Natural killer cell (primary cell): Measurements from ENCODE around the gene TAF1B. TPM values are rescaled to one million over a fixed set of nuclear protein-coding genes. Genes with fewer than 3 reads are reported as not detected.

Experiments
- ATAC-seq, 3 donors: fragments of 150-1000 bp in 2 of 3; fragments of 200-7000 bp in 1 of 3; cut with Tn5 transposase; 1 replicate in 1 of 3; 2 replicates in 2 of 3; pipeline ENCODE4 v1.10.0; 2021; ENCODE audit warnings: mild to moderate bottlenecking in 2 of 3, moderate library complexity in 2 of 3
- DNase-seq, 2 donors: peaks; one replicate each; pipeline versions ENCODE4 v3.0.0 to v3.0.0-alpha.2; 2013 to 2021; ENCODE audit warnings: mixed read lengths in 1 of 2
- H3K27ac ChIP-seq: one replicate; pipeline ENCODE4 v1.5.1; 2013; ENCODE audit warnings: mild to moderate bottlenecking, low read length
- H3K27me3 ChIP-seq: one replicate; pipeline ENCODE4 v1.6.1; 2013; ENCODE audit warnings: low read length; ENCODE audit not compliant: control insufficient read depth, insufficient read depth
- H3K36me3 ChIP-seq: one replicate; pipeline ENCODE4 v1.6.1; 2013; ENCODE audit warnings: low read length; ENCODE audit not compliant: control insufficient read depth, insufficient read depth
- H3K4me1 ChIP-seq: one replicate; pipeline ENCODE4 v1.6.1; 2013; ENCODE audit warnings: low read length; ENCODE audit not compliant: control insufficient read depth, insufficient read depth
- H3K4me3 ChIP-seq: one replicate; pipeline ENCODE4 v1.5.1; 2013; ENCODE audit warnings: low read length
- H3K9me3 ChIP-seq: one replicate; pipeline ENCODE4 v1.6.1; 2013; ENCODE audit warnings: low read length; ENCODE audit not compliant: control insufficient read depth, insufficient read depth
- H3K27ac Mint-ChIP-seq, 2 donors: one replicate each; pipeline ENCODE4 v1.8.0; 2022; ENCODE audit warnings: mild to moderate bottlenecking in 2 of 2, mixed read lengths in 2 of 2, moderate library complexity in 1 of 2
- H3K27me3 Mint-ChIP-seq, 2 donors: one replicate each; pipeline ENCODE4 v1.8.0; 2022; ENCODE audit warnings: low read depth in 2 of 2, mixed read lengths in 2 of 2
- H3K36me3 Mint-ChIP-seq: one replicate; pipeline ENCODE4 v1.8.0; 2022; ENCODE audit warnings: mixed read lengths
- H3K4me1 Mint-ChIP-seq, 2 donors: one replicate each; pipeline ENCODE4 v1.8.0; 2022; ENCODE audit warnings: mixed read lengths in 2 of 2
- H3K4me3 Mint-ChIP-seq: one replicate; pipeline ENCODE4 v1.8.0; 2022; ENCODE audit warnings: mild to moderate bottlenecking, moderate library complexity, mixed read lengths
- H3K9me3 Mint-ChIP-seq, 2 donors: one replicate each; pipeline ENCODE4 v1.8.0; 2022; ENCODE audit warnings: mixed read lengths in 2 of 2
- WGBS: methylation state at CpG from one replicate; pipeline ENCODE4 v1.1.7; 2013; ENCODE audit warnings: missing lambda C conversion rate; ENCODE audit not compliant: insufficient coverage; 5-methylcytosine and 5-hydroxymethylcytosine counted together
- intact Hi-C: fragments of 100-400 bp; cut with micrococcal nuclease; formaldehyde crosslinking; loops from one replicate; pipeline ENCODE4 v1.14.2; 2022
- total RNA-seq, 4 donors: library from RNA; stranded (reverse); fragments of 120-200 nt in 1 of 4; gene quantifications; one replicate each; pipeline versions ENCODE4 v1.2.3 to v1.2.4, GENCODE V29; 2013 to 2022
- TF ChIP-seq, protein P1 (sequence below): fragments of 200-600 bp; IDR thresholded peaks from one replicate; pipeline ENCODE4 v1.8.0; 2022; ENCODE audit warnings: antibody characterized with exemption

Gene TAF1B
- total RNA-seq, 3 donors from 2014 or later (not counting 1 experiment from before 2014, with no cell fraction given): 24.8 to 40.8 (median 26.8) TPM

- Histone ChIP-seq H3K9me3 (no peaks in the 10 kb centered on the region), H3K27me3 (no peaks in the 10 kb centered on the region), H3K27ac (no peak overlapping the region), H3K4me3 (no peak overlapping the region), H3K4me1 (no peaks in the 10 kb centered on the region), H3K36me3 (peaks cover 12% of the 10 kb centered on the region)
- ATAC-seq (no peak), DNase-seq (no peak)
- no peaks in the 10 kb centered on the region for H3K27me3 Mint-ChIP-seq
- peaks cover 5 to 6% of the 10 kb centered on the region in 2 donors for H3K4me1 Mint-ChIP-seq
- 83% methylated on average over 1 of the region's 1 CpG for WGBS
- H3K27ac Mint-ChIP-seq: no peak overlapping the region
- H3K9me3 Mint-ChIP-seq: no peaks in the 10 kb centered on the region
- intact Hi-C loops: no loop called here
- no peak overlapping the region for H3K4me3 Mint-ChIP-seq
- no peaks in the 10 kb centered on the region for H3K36me3 Mint-ChIP-seq
- TF ChIP-seq, protein P1, sequence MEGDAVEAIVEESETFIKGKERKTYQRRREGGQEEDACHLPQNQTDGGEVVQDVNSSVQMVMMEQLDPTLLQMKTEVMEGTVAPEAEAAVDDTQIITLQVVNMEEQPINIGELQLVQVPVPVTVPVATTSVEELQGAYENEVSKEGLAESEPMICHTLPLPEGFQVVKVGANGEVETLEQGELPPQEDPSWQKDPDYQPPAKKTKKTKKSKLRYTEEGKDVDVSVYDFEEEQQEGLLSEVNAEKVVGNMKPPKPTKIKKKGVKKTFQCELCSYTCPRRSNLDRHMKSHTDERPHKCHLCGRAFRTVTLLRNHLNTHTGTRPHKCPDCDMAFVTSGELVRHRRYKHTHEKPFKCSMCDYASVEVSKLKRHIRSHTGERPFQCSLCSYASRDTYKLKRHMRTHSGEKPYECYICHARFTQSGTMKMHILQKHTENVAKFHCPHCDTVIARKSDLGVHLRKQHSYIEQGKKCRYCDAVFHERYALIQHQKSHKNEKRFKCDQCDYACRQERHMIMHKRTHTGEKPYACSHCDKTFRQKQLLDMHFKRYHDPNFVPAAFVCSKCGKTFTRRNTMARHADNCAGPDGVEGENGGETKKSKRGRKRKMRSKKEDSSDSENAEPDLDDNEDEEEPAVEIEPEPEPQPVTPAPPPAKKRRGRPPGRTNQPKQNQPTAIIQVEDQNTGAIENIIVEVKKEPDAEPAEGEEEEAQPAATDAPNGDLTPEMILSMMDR: no peak
These were observed 62.1 kb downstream of the TAF1B start for GRCh38 chr2:9905413-9905812.

DNA sequence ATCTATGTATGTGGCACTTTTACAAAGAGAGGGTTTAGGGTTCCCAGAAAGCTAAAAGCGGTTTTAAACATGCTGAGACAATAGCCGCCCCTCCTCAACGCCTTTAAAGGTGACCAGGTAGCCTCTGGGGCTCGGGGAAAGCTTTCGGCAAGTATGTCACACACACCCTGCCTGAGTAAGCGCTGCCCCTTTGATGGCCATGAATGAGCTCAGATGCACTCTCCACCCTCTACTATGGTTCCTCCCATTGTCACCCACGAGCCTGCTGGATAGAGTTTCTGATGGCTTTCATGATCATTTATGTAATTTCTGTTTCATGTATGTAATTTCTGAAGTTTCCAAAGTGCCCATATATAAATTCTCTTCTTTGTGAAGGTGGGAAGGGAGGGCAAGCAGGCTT, 64.1 kb downstream of the TAF1B start:
- H3K9me3 ChIP-seq: no peaks in the 10 kb centered on the region
- peaks cover 19% of the 10 kb centered on the region for H3K36me3 ChIP-seq
- no peaks in the 10 kb centered on the region for H3K9me3 Mint-ChIP-seq
- TF ChIP-seq, protein P1: no peak
- no peaks in the 10 kb centered on the region for H3K27me3 ChIP-seq
- no peak for ATAC-seq
- H3K27ac ChIP-seq: no peak overlapping the region
- H3K27ac Mint-ChIP-seq: no peak overlapping the region
- DNase-seq: no peak
- peaks cover 5 to 6% of the 10 kb centered on the region in 2 donors for H3K4me1 Mint-ChIP-seq
- no peaks in the 10 kb centered on the region for H3K27me3 Mint-ChIP-seq
- H3K4me1 ChIP-seq: no peaks in the 10 kb centered on the region
- intact Hi-C loops: no loop called here
- H3K36me3 Mint-ChIP-seq: peaks cover under 1% of the 10 kb centered on the region
- H3K4me3 ChIP-seq: no peak overlapping the region
- WGBS: over 99% methylated on average over 6 of the region's 7 CpGs
- H3K4me3 Mint-ChIP-seq: no peak overlapping the region

DNA sequence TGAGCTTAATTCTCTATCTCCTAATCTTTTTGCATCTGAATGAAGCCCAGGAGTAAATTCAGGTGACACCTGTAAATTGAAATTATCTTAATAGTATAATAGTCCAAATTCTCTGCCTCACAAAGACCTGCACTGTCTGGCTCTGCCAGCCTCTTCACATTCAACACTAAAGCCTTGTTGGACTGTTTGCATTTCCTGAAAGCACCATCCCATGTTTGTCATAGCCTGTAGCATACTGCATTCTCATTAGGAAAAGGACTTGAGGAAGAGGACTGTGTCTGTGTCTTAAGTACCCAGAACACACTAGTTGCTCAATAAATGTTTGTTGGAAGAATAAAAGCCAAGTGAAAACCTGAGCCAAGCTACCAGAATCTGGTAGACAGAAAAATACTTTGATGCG, 65.4 kb downstream of the TAF1B start:
- Mint-ChIP-seq H3K9me3 (no peaks in the 10 kb centered on the region), H3K27me3 (no peaks in the 10 kb centered on the region), H3K36me3 (peaks cover 13% of the 10 kb centered on the region), H3K4me3 (no peak overlapping the region), H3K27ac (no peak overlapping the region), H3K4me1 (peaks cover 5 to 6% of the 10 kb centered on the region in 2 donors)
- H3K9me3 ChIP-seq: no peaks in the 10 kb centered on the region
- no CpG with 5 or more reads among the region's 1 CpG for WGBS
- intact Hi-C loops: no loop called here
- no peaks in the 10 kb centered on the region for H3K27me3 ChIP-seq
- H3K27ac ChIP-seq: no peak overlapping the region
- peaks cover 29% of the 10 kb centered on the region for H3K36me3 ChIP-seq
- ATAC-seq (no peak), DNase-seq (no peak)
- H3K4me1 ChIP-seq: no peaks in the 10 kb centered on the region
- H3K4me3 ChIP-seq: no peak overlapping the region
- TF ChIP-seq, protein P1: no peak

DNA sequence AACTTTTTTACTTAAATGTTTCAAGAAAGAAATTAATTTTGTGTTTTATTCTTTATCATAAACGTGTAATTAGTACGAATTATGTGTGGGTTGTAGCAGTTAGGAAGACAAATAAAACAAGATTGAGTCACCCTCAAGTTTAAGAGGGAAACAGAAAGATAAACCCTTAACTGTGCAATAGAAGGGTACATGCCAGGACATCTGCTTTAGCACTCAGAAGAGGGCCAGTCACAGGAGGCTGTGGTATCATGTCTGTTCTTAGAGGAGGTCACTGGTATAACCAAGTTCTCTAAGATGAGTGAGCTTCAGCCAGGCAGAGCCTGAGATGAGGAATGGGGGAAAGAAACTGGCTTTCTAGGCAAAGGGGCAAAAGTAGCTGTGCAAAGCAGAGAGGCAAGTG, 65.8 kb downstream of the TAF1B start:
- Mint-ChIP-seq H3K9me3 (no peaks in the 10 kb centered on the region), H3K4me3 (no peak overlapping the region), H3K4me1 (peaks cover 3 to 6% of the 10 kb centered on the region in 2 donors), H3K27ac (no peak overlapping the region), H3K36me3 (peaks cover 15% of the 10 kb centered on the region), H3K27me3 (no peaks in the 10 kb centered on the region)
- no peak for ATAC-seq
- Histone ChIP-seq H3K27ac (no peak overlapping the region), H3K27me3 (no peaks in the 10 kb centered on the region), H3K4me3 (no peak overlapping the region), H3K9me3 (no peaks in the 10 kb centered on the region), H3K4me1 (no peaks in the 10 kb centered on the region), H3K36me3 (peaks cover 34% of the 10 kb centered on the region)
- WGBS: 94% methylated on average over 2 of the region's 2 CpGs
- intact Hi-C loops: no loop called here
- TF ChIP-seq, protein P1: no peak
- no peak for DNase-seq
